Colonic mucosa (tissue), 4 donors: ENCODE results near the gene POU6F2. TPM values are rescaled to one million over a fixed set of nuclear protein-coding genes. Genes with fewer than 3 reads are reported as not detected.

Experiments used
- DNase-seq: peaks from one replicate; pipeline ENCODE4 v3.0.0-alpha.2; 2020
- H3K27ac ChIP-seq: fragments of 200-600 bp; one replicate; pipeline ENCODE4 v1.8.0; 2021
- H3K27me3 ChIP-seq: fragments of 200-600 bp; one replicate; pipeline ENCODE4 v1.8.0; 2021
- H3K36me3 ChIP-seq: fragments of 200-600 bp; one replicate; pipeline ENCODE4 v1.8.0; 2021
- H3K4me1 ChIP-seq: fragments of 200-600 bp; one replicate; pipeline ENCODE4 v1.8.0; 2021; ENCODE audit warnings: mild to moderate bottlenecking
- H3K4me3 ChIP-seq: fragments of 200-600 bp; one replicate; pipeline ENCODE4 v1.8.0; 2021
- H3K9ac ChIP-seq, 2 donors: one replicate each; pipeline ENCODE4 v1.7.0; 2013; ENCODE audit warnings: control low read depth in 2 of 2, low read depth in 2 of 2, low read length in 2 of 2
- H3K9me3 ChIP-seq: fragments of 200-600 bp; one replicate; pipeline ENCODE4 v1.8.0; 2021
- intact Hi-C: fragments of 100-400 bp; cut with DNase I; formaldehyde crosslinking; loops from one replicate; pipeline ENCODE4 v1.14.1; 2022
- total RNA-seq, 2 donors: library from RNA; stranded (reverse); fragmentation: NEBNext Ultra II Directional in 1 of 2; extraction: Animal tissue kit (Norgen Biotek cat#: 25700) in 1 of 2; gene quantifications; one replicate each; pipeline ENCODE4 v1.2.1, GENCODE V29; 2021
- TF ChIP-seq, protein P1 (sequence below): fragments of 200-600 bp; IDR thresholded peaks from one replicate; pipeline ENCODE4 v1.8.0; 2022; ENCODE audit warnings: antibody characterized with exemption, mild to moderate bottlenecking
- donor health status: healthy.
- donor health status: DM: no; HTN: no; CAD: no.
- donor health status: DM: no; HTN: no; CAD: no.

The POU6F2 gene
- total RNA-seq, 2 donors from 2014 or later, result 1.3 TPM; not detected in 1

DNA sequence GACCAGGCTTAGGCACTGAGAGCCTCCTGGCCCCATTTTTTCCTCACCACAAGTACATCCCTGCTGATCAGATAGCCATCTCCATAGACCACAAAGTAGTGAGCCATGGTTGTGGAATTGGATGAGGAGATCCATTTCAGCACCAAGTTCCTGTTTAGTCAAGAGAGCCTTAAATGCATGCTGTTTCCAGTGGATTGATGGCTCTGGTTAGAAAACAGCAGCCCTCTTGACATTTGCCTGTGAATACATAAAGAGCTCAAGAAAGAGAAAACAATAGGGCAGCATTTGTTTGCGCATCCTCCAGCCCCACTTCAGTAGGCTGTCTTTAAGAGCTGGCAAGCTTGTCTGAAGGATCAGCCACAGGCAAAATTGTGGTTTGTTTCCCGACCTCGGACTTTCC lies 251.2 kb downstream of the POU6F2 start:
- Histone ChIP-seq H3K36me3 (no peaks in the 10 kb centered on the region), H3K27me3 (no peaks in the 10 kb centered on the region), H3K9ac (no peak overlapping the region), H3K27ac (no peak overlapping the region), H3K4me3 (no peak overlapping the region), H3K9me3 (no peaks in the 10 kb centered on the region), H3K4me1 (no peaks in the 10 kb centered on the region)
- TF ChIP-seq, protein P1, sequence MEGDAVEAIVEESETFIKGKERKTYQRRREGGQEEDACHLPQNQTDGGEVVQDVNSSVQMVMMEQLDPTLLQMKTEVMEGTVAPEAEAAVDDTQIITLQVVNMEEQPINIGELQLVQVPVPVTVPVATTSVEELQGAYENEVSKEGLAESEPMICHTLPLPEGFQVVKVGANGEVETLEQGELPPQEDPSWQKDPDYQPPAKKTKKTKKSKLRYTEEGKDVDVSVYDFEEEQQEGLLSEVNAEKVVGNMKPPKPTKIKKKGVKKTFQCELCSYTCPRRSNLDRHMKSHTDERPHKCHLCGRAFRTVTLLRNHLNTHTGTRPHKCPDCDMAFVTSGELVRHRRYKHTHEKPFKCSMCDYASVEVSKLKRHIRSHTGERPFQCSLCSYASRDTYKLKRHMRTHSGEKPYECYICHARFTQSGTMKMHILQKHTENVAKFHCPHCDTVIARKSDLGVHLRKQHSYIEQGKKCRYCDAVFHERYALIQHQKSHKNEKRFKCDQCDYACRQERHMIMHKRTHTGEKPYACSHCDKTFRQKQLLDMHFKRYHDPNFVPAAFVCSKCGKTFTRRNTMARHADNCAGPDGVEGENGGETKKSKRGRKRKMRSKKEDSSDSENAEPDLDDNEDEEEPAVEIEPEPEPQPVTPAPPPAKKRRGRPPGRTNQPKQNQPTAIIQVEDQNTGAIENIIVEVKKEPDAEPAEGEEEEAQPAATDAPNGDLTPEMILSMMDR, result no peak
- no peak for DNase-seq
- intact Hi-C loops, result no loop called here

DNA sequence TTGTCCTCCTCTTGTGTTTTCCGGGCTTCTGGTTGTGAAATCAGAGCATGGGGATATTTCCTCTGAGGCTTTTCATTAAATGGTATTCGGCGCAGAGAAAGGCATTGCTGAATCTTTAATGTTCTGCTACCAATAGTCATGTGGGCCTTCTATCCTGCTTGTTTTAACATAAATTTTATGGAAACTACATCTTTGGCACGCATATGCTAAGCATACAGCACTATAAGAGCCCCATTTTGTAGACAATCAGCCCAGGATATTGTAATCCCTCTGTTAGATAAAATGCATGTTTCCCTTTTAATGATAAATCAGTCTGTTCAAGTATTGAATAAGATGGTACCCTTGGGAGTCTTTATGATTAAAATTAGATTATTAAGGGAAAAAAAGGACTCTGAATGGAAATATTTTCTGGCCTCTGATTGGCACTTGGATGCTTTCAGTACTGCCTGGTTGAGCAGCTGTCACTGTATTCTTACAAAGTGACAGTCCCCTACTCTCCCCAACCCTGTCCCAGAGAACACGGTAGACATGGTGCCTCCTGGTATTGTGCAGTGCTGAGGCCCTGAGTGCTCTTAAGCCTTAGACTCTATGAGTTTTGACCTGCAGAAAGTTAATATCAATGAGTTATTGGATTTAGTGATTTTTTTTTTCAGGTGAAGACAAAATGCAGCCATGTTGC lies 256.3 kb downstream of the POU6F2 start:
- Histone ChIP-seq H3K4me3 (no peak overlapping the region), H3K36me3 (no peaks in the 10 kb centered on the region), H3K9ac (no peak overlapping the region), H3K9me3 (no peaks in the 10 kb centered on the region), H3K4me1 (no peaks in the 10 kb centered on the region), H3K27ac (no peak overlapping the region), H3K27me3 (no peaks in the 10 kb centered on the region)
- no peak for DNase-seq
- intact Hi-C loops, result no loop called here
- TF ChIP-seq, protein P1, result no peak

DNA sequence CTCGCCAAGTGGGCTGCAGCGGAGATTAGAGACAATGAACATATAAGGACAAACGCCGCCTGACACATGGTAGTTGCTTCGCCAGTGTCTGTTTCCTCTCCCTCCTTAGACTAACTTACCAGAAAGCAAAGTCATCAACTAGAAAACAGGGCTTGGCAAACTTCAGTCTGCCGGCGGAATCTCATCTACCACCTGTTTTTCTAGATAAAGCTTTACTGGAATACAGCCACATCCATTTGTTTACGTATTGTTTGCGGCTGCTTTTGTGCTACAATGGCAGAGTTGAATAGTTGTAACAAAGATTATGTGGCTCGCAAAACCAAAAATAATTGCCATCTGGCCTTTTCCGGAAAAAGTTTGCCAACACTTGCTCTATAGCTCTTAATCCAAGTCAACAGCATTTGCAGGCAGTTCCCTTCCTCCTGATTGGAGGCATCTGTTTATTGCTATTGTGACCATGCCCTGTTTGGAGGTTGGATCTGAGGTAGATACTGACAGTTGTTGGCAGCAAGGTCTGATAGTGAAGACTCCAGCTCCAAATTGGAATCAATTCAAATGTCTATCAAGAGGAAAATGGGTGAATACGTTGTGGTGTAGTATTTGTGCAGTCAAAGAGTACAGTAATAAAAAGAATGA lies 260.6 kb downstream of the POU6F2 start:
- no peaks in the 10 kb centered on the region for H3K36me3 ChIP-seq
- H3K9ac ChIP-seq, result no peak overlapping the region
- TF ChIP-seq, protein P1, result no peak
- intact Hi-C loops, result no loop called here
- no peaks in the 10 kb centered on the region for H3K9me3 ChIP-seq
- H3K27ac ChIP-seq, result no peak overlapping the region
- H3K4me3 ChIP-seq, result no peak overlapping the region
- H3K27me3 ChIP-seq, result no peaks in the 10 kb centered on the region
- H3K4me1 ChIP-seq, result no peaks in the 10 kb centered on the region
- peak; percentile 17 for DNase-seq

DNA sequence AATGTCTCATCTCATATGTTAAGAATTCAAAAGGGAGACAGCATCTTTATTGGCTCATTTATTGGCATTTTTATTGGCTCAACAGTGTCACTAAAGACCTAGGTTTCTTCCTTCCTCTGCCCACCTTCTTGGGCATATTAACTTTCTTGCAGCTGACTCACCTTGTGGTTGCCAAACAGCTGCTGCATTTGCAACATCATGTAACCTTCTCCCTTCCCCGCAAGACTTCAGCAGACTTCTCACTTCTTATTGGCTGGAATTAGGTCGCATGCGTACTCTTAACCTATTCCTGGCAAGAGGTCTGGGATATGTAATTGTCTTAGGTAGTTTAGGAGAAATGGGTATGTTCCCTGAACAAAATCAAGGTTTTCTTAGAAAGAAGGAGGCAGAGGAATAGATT lies 263.2 kb downstream of the POU6F2 start:
- H3K9me3 ChIP-seq, result no peaks in the 10 kb centered on the region
- H3K4me3 ChIP-seq, result no peak overlapping the region
- H3K36me3 ChIP-seq, result no peaks in the 10 kb centered on the region
- no peak overlapping the region for H3K9ac ChIP-seq
- H3K27me3 ChIP-seq, result no peaks in the 10 kb centered on the region
- no peaks in the 10 kb centered on the region for H3K4me1 ChIP-seq
- DNase-seq, result no peak
- TF ChIP-seq, protein P1, result no peak
- intact Hi-C loops, result no loop called here
- no peak overlapping the region for H3K27ac ChIP-seq

DNA sequence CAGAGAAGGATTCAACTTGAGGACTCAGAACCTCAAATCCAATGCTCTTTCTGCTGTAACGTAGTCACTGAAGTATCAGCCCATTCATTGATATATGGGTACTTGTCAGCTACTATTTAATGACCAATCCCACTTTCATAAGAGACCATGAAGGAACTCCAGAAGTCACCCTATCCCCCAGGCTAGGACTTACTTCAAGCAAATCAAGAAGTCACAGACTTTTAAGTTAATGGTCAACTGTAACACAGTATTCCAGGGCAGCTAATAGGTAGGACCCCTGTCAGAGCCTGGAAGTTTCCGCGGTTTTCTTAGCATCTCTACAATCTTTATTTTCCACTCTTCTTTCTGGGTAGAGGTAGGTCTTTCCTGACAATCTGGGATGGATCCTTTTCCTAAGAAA lies 269.9 kb downstream of the POU6F2 start:
- no peak overlapping the region for H3K9ac ChIP-seq
- no peak for DNase-seq

More for the DNA sequence above, 269.9 kb downstream of the POU6F2 start:
- no peaks in the 10 kb centered on the region for H3K4me1 ChIP-seq
- no peak overlapping the region for H3K27ac ChIP-seq
- H3K4me3 ChIP-seq, result no peak overlapping the region
- no peaks in the 10 kb centered on the region for H3K36me3 ChIP-seq
- TF ChIP-seq, protein P1, result no peak
- intact Hi-C loops, result no loop called here
- no peaks in the 10 kb centered on the region for H3K9me3 ChIP-seq
- H3K27me3 ChIP-seq, result no peaks in the 10 kb centered on the region
